ENCODE results near the gene MTMR3. TPM values are rescaled to one million over a fixed set of nuclear protein-coding genes. Genes with fewer than 3 reads are reported as not detected.

The MTMR3 gene
- total RNA-seq, 1 experiment from 2014 or later = 12.1 TPM

DNA sequence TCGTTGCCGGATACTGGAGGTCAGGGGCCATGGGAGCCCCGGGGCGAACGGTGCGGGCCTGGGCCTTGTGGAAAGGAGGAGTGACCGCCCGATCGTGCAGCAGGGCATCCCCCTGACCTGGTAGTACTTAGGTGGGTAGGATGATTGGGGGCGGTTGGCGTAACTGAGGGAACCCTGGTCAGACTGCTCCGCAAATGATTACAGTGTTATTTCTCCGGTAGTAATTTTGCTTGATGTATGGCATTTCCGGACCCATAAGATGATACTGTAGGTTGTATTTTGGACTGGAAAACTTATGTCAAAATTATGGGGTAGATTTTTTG, 762 bp downstream of the MTMR3 start:
- peak overlapping the region; percentile 86 for H3K4me3 ChIP-seq (ENCODE audit: low read length)
- intact Hi-C loops (cut with micrococcal nuclease) = loop anchor here (2.0 to 10.0 kb wide), 2 partner anchors 41 to 121 kb away; no protein-coding TSS in a partner anchor
- H3K4me2 ChIP-seq (ENCODE audit: low read length) = peak overlapping the region; percentile 79
- ATAC-seq (no peak), DNase-seq (no peak)
- H3K27ac ChIP-seq (ENCODE audit: low read length) = no peak overlapping the region
- H3K27me3 ChIP-seq (ENCODE audit: low read length) = no peaks in the 10 kb centered on the region
- BruUV-seq (replicated peaks) = no TSS peak
- peak overlapping the region; percentile 84; the same call in 1 of the 2 replicates for H2AFZ ChIP-seq (ENCODE audit: low read length)
- peaks cover 20% of the 10 kb centered on the region for H4K20me1 ChIP-seq (ENCODE audit: low read length)
- no peaks in the 10 kb centered on the region for H3K36me3 ChIP-seq (ENCODE audit: low read depth, low read length)
- no peaks in the 10 kb centered on the region for H3K9me2 ChIP-seq (replicated peaks; ENCODE audit: low read length)
- no peaks in the 10 kb centered on the region for H3K9me3 ChIP-seq (ENCODE audit: low read length)
- H3K9ac ChIP-seq (ENCODE audit: low read length) = peak overlapping the region; percentile 91
- ChIA-PET POLR2A (ENCODE audit: unreplicated experiment) (interaction anchor here (0.6 kb wide), 1 partner anchor 133 kb away, joined by 10 read pairs; no protein-coding TSS in a partner anchor), CTCF (interaction anchor here (0.6 to 1.6 kb wide), 10 partner anchors 24 to 1100 kb away, joined by 3 to 10 read pairs (median 7); partner anchors contain the start of gene ASCC2)
- H3K4me1 ChIP-seq (ENCODE audit: insufficient read depth, low read length) = peaks cover 10% of the 10 kb centered on the region; the same call in 1 of the 2 replicates
- no peaks in the 10 kb centered on the region for H3F3A ChIP-seq (ENCODE audit: low read length, unreplicated experiment)
- TF ChIP-seq EZH2phosphoT487 (IDR thresholded peaks at IDR 0.05; ENCODE audit: borderline replicate concordance, low read length) = no peak
- TF ChIP-seq EZH2 (IDR thresholded peaks at IDR 0.05; ENCODE audit: low read length, unreplicated experiment) = no peak
- TF ChIP-seq, protein P1, sequence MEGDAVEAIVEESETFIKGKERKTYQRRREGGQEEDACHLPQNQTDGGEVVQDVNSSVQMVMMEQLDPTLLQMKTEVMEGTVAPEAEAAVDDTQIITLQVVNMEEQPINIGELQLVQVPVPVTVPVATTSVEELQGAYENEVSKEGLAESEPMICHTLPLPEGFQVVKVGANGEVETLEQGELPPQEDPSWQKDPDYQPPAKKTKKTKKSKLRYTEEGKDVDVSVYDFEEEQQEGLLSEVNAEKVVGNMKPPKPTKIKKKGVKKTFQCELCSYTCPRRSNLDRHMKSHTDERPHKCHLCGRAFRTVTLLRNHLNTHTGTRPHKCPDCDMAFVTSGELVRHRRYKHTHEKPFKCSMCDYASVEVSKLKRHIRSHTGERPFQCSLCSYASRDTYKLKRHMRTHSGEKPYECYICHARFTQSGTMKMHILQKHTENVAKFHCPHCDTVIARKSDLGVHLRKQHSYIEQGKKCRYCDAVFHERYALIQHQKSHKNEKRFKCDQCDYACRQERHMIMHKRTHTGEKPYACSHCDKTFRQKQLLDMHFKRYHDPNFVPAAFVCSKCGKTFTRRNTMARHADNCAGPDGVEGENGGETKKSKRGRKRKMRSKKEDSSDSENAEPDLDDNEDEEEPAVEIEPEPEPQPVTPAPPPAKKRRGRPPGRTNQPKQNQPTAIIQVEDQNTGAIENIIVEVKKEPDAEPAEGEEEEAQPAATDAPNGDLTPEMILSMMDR (conservative IDR thresholded peaks at IDR 0.05; ENCODE audit: low read depth, low read length) = no peak
- H3K79me2 ChIP-seq (ENCODE audit: low read length) = peaks cover 57% of the 10 kb centered on the region

DNA sequence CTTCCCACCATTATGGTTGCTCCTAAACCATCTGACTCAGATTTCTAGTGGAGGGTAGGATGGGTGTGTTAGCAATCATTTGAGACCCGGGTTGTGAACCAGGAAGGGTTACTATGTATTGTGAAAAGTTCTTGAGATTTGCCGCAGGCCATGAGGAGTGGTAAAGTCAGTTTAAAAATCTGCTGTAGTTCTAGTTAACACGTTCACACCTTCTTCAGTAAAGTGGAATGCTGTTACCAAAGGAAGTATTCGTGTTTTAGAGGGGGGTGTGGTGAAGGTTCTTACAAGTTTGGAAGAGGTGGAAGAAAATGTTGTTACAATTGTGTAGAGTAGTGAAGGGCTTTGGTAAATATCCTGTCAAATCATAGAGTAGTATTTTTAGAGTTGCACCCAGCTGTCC, 2.6 kb downstream of the MTMR3 start:
- Histone ChIP-seq H3K36me3 (ENCODE audit: low read depth, low read length) (no peaks in the 10 kb centered on the region), H3K9me3 (ENCODE audit: low read length) (no peaks in the 10 kb centered on the region), H3K27ac (ENCODE audit: low read length) (no peak overlapping the region), H3K4me1 (ENCODE audit: insufficient read depth, low read length) (peaks cover 10% of the 10 kb centered on the region; the same call in 1 of the 2 replicates), H3F3A (ENCODE audit: low read length, unreplicated experiment) (no peaks in the 10 kb centered on the region), H3K4me3 (ENCODE audit: low read length) (no peak overlapping the region), H4K20me1 (ENCODE audit: low read length) (peaks cover 20% of the 10 kb centered on the region), H3K27me3 (ENCODE audit: low read length) (no peaks in the 10 kb centered on the region), H2AFZ (ENCODE audit: low read length) (no peak overlapping the region), H3K9me2 (replicated peaks; ENCODE audit: low read length) (no peaks in the 10 kb centered on the region), H3K9ac (ENCODE audit: low read length) (no peak overlapping the region), H3K79me2 (ENCODE audit: low read length) (peaks cover 74% of the 10 kb centered on the region), H3K4me2 (ENCODE audit: low read length) (no peak overlapping the region)
- intact Hi-C loops (cut with micrococcal nuclease) = loop anchor here (10.0 kb wide), 1 partner anchor 119 kb away; no protein-coding TSS in a partner anchor
- DNase-seq (no peak), ATAC-seq (no peak)
- ChIA-PET CTCF (no interaction called here), POLR2A (ENCODE audit: unreplicated experiment) (no interaction called here)
- BruUV-seq (replicated peaks) = no TSS peak
- TF ChIP-seq, protein P1 (conservative IDR thresholded peaks at IDR 0.05; ENCODE audit: low read depth, low read length) = no peak
- TF ChIP-seq EZH2 (IDR thresholded peaks at IDR 0.05; ENCODE audit: low read length, unreplicated experiment) = no peak
- no peak for TF ChIP-seq EZH2phosphoT487 (IDR thresholded peaks at IDR 0.05; ENCODE audit: borderline replicate concordance, low read length)

DNA sequence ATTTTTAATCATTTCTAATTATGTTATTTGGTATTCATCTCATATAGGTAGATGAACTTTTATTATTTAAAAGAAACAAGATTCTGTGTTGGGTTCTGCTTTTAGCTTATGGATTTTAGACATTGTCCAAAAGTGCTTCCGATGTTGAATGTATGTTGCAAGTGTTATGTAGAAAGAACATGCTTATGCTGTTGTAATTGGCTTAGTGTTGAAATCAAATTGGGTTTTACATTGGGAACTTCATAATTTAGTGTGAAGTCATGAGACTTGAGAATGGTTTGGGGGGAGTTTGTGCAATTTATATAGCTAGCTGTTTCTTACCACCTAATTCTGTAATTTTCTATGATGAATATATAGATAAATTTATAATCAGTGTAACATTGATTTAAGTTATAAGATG, 3.6 kb downstream of the MTMR3 start:
- CTCF ChIA-PET = no interaction called here
- H3K4me2 ChIP-seq (ENCODE audit: low read length) = no peak overlapping the region
- TF ChIP-seq EZH2phosphoT487 (IDR thresholded peaks at IDR 0.05; ENCODE audit: borderline replicate concordance, low read length) (no peak), EZH2 (IDR thresholded peaks at IDR 0.05; ENCODE audit: low read length, unreplicated experiment) (no peak)
- TF ChIP-seq, protein P1 (conservative IDR thresholded peaks at IDR 0.05; ENCODE audit: low read depth, low read length) = no peak

More for the DNA sequence above, 3.6 kb downstream of the MTMR3 start:
- ATAC-seq = no peak
- Histone ChIP-seq H3K9me3 (ENCODE audit: low read length) (no peaks in the 10 kb centered on the region), H3K4me1 (ENCODE audit: insufficient read depth, low read length) (peaks cover 10% of the 10 kb centered on the region; the same call in 1 of the 2 replicates), H4K20me1 (ENCODE audit: low read length) (peaks cover 20% of the 10 kb centered on the region), H3F3A (ENCODE audit: low read length, unreplicated experiment) (no peaks in the 10 kb centered on the region), H3K27ac (ENCODE audit: low read length) (no peak overlapping the region), H3K27me3 (ENCODE audit: low read length) (no peaks in the 10 kb centered on the region), H2AFZ (ENCODE audit: low read length) (no peak overlapping the region), H3K9me2 (replicated peaks; ENCODE audit: low read length) (no peaks in the 10 kb centered on the region), H3K79me2 (ENCODE audit: low read length) (peaks cover 82% of the 10 kb centered on the region), H3K4me3 (ENCODE audit: low read length) (no peak overlapping the region), H3K9ac (ENCODE audit: low read length) (no peak overlapping the region), H3K36me3 (ENCODE audit: low read depth, low read length) (no peaks in the 10 kb centered on the region)
- intact Hi-C loops (cut with micrococcal nuclease) = loop anchor here (10.0 kb wide), 1 partner anchor 118 kb away; no protein-coding TSS in a partner anchor
- POLR2A ChIA-PET (ENCODE audit: unreplicated experiment) = interaction anchor here (0.6 kb wide), 1 partner anchor 84 kb away, joined by 11 read pairs; no protein-coding TSS in a partner anchor
- BruUV-seq (replicated peaks) = no TSS peak
- no peak for DNase-seq

Measured in PC-3 (cell line).